HCT116 (cell line): Measurements from ENCODE around the gene GLDC. TPM values are rescaled to one million over a fixed set of nuclear protein-coding genes. Genes with fewer than 3 reads are reported as not detected.

ENCODE experiments used
- ATAC-seq: fragments of 200-7000 bp; cut with Tn5 transposase; 2 replicates; pipeline ENCODE4 v1.9.1; 2020; ENCODE audit warnings: mild to moderate bottlenecking, moderate library complexity
- BruUV-seq: library from RNA; stranded (reverse); fragments of 400-500 nt; replicated peaks from 2 replicates; lab custom pipeline; 2021; lab: Mats Ljungman, UMichigan
- CTCF ChIA-PET: fragments of 300-600 bp; sonication (Branson Sonifier 250); formaldehyde crosslinking; loops from one replicate; lab custom pipeline; 2021; ENCODE audit warnings: antibody characterized with exemption; lab: Charles Lee
- POLR2A ChIA-PET: fragments of 300-600, 350-600 bp; sonication (Branson Sonifier 250); formaldehyde crosslinking; loops from one replicate; lab custom pipeline; 2021; ENCODE audit warnings: antibody characterized with exemption; lab: Charles Lee
- RAD21 ChIA-PET, 2 experiments: fragments of 300-600 bp; sonication (Branson Sonifier 250); formaldehyde crosslinking; loops; one replicate each; lab custom pipeline; 2023; ENCODE audit warnings: low total read pairs in 2 of 2; ENCODE audit not compliant: uncharacterized antibody in 2 of 2, unreplicated experiment in 2 of 2, low non-redundant PET in 1 of 2; lab: Charles Lee
- DNase-seq: peaks from one replicate; pipeline ENCODE4 v3.0.0-alpha.2; 2010; ENCODE audit warnings: low read depth, low spot score
- H2AFZ ChIP-seq: fragments of 200-600 bp; shearing (Covaris generic), sonication (generic); 2 replicates; pipeline ENCODE4 v1.6.1; 2017; ENCODE audit warnings: low read depth, mixed run types, mixed read lengths, antibody characterized with exemption, low read length; ENCODE audit not compliant: poor library complexity, severe bottlenecking
- H3K27ac ChIP-seq: 2 replicates; pipeline ENCODE4 v1.5.1; 2012; ENCODE audit warnings: low read depth, low read length
- H3K27me3 ChIP-seq: fragments of 200-600 bp; sonication (generic); 2 replicates; pipeline ENCODE4 v1.6.1; 2016; ENCODE audit warnings: mixed run types, low read length, mixed read lengths; ENCODE audit not compliant: insufficient read depth
- H3K36me3 ChIP-seq, 2 experiments: fragments of 200-500 bp in 1 of 2; fragments of 200-600 bp in 1 of 2; sonication (Bioruptor generic) in 1 of 2; sonication (generic) in 1 of 2; 2 replicates each; pipeline versions ENCODE4 v1.5.1 to v1.6.1; 2014 to 2016; ENCODE audit warnings: low read length in 2 of 2, inconsistent platforms in 1 of 2, mixed read lengths in 1 of 2, mixed run types in 1 of 2; ENCODE audit not compliant: insufficient read depth in 2 of 2, control insufficient read depth in 1 of 2
- H3K4me1 ChIP-seq, 2 experiments: fragments of 200-600 bp in 1 of 2; sonication (generic) in 1 of 2; 2 replicates each; pipeline versions ENCODE4 v1.5.1 to v1.6.1; 2012 to 2017; ENCODE audit warnings: low read length in 2 of 2, inconsistent platforms in 1 of 2, mild to moderate bottlenecking in 1 of 2, mixed read lengths in 1 of 2, mixed run types in 1 of 2, moderate library complexity in 1 of 2; ENCODE audit not compliant: insufficient read depth in 2 of 2, control insufficient read depth in 1 of 2
- H3K4me2 ChIP-seq: fragments of 200-600 bp; sonication (generic); 2 replicates; pipeline ENCODE4 v1.6.1; 2017; ENCODE audit warnings: mixed run types, low read length, mixed read lengths
- H3K4me3 ChIP-seq, 2 experiments: fragments of 200-600 bp in 1 of 2; sonication (generic) in 1 of 2; replicated peaks in 1 of 2; 2 replicates each; pipeline ENCODE4 v1.5.1; 2011 to 2016; ENCODE audit warnings: low read length in 2 of 2, control low read depth in 1 of 2, low read depth in 1 of 2, mild to moderate bottlenecking in 1 of 2, mixed read lengths in 1 of 2, mixed run types in 1 of 2
- H3K79me2 ChIP-seq: fragments of 200-600 bp; sonication (generic); 2 replicates; pipeline ENCODE4 v1.6.1; 2017; ENCODE audit warnings: mild to moderate bottlenecking, mixed run types, low read length, moderate library complexity, mixed read lengths; ENCODE audit not compliant: insufficient read depth
- H3K9ac ChIP-seq: fragments of 200-600 bp; sonication (generic); 2 replicates; pipeline ENCODE4 v1.6.1; 2016; ENCODE audit warnings: low read length, mixed read lengths
- H3K9me2 ChIP-seq: fragments of 200-600 bp; sonication (generic), shearing (Covaris generic); 2 replicates; pipeline ENCODE4 v1.6.1; 2017; ENCODE audit warnings: mixed run types, mild to moderate bottlenecking, moderate library complexity; ENCODE audit not compliant: insufficient read depth
- H3K9me3 ChIP-seq, 2 experiments: fragments of 200-500 bp in 1 of 2; fragments of 200-600 bp in 1 of 2; sonication (Bioruptor generic) in 1 of 2; sonication (generic) in 1 of 2; 2 replicates each; pipeline ENCODE4 v1.6.1; 2014 to 2017; ENCODE audit warnings: low read length in 2 of 2, mixed read lengths in 2 of 2, inconsistent platforms in 1 of 2, low read depth in 1 of 2, mild to moderate bottlenecking in 1 of 2, mixed run types in 1 of 2, moderate library complexity in 1 of 2; ENCODE audit not compliant: control insufficient read depth in 1 of 2, insufficient read depth in 1 of 2
- H4K20me1 ChIP-seq: fragments of 200-600 bp; sonication (generic), shearing (Covaris generic); 2 replicates; pipeline ENCODE4 v1.6.1; 2017; ENCODE audit warnings: mixed run types, mild to moderate bottlenecking, moderate library complexity; ENCODE audit not compliant: insufficient read depth
- ELF1 ChIP-seq: IDR thresholded peaks from 2 replicates; pipeline ENCODE4 v1.6.1; 2012; ENCODE audit warnings: low read depth, borderline replicate concordance
- EZH2 ChIP-seq: fragments of 200-600 bp; sonication (generic); IDR thresholded peaks from 2 replicates; pipeline ENCODE4 v1.6.1; 2017; ENCODE audit warnings: antibody characterized with exemption, mixed run types
- EZH2phosphoT487 ChIP-seq: fragments of 200-600 bp; IDR thresholded peaks from 2 replicates; pipeline ENCODE4 v1.6.1; 2018; ENCODE audit warnings: antibody characterized with exemption, borderline replicate concordance
- FOSL1 ChIP-seq: IDR thresholded peaks from 2 replicates; pipeline ENCODE4 v1.6.1; 2012; ENCODE audit warnings: low read depth
- POLR2A ChIP-seq: IDR thresholded peaks from 2 replicates; pipeline ENCODE4 v1.7.0; 2011; ENCODE audit warnings: borderline replicate concordance; ENCODE audit not compliant: insufficient read depth, insufficient read length; ENCODE audit errors: extremely low read depth
- SIN3A ChIP-seq: IDR thresholded peaks from 2 replicates; pipeline ENCODE4 v1.6.1; 2012; ENCODE audit warnings: low read depth
- SP1 ChIP-seq: IDR thresholded peaks from 2 replicates; pipeline ENCODE4 v1.6.1; 2012; ENCODE audit warnings: low read depth
- SRF ChIP-seq: IDR thresholded peaks from 2 replicates; pipeline ENCODE4 v1.6.1; 2012; ENCODE audit warnings: low read depth
- YY1 ChIP-seq: IDR thresholded peaks from 2 replicates; pipeline ENCODE4 v1.6.1; 2011; ENCODE audit warnings: low read length, low read depth, moderate library complexity, mild to moderate bottlenecking; ENCODE audit not compliant: insufficient replicate concordance; ENCODE audit errors: extremely low read depth
- ZFX ChIP-seq: fragments of 450-650 bp; IDR thresholded peaks from 2 replicates; pipeline ENCODE4 v1.6.1; 2017
- intact Hi-C: fragments of 100-400 bp; cut with micrococcal nuclease; formaldehyde crosslinking; loops from 2 replicates; pipeline ENCODE4 v1.10.0; 2022
- total RNA-seq: library from RNA; stranded (reverse); gene quantifications from one replicate; pipeline ENCODE4 v1.2.1, GENCODE V29; 2021; ENCODE audit not compliant: unreplicated experiment
- TF ChIP-seq, protein P1 (sequence below): IDR thresholded peaks from 2 replicates; pipeline ENCODE4 v1.6.1; 2012
- TF ChIP-seq, protein P2 (sequence below), 3 experiments: fragments of 200-600 bp in 1 of 3; sonication (generic) in 1 of 3; IDR thresholded peaks in 2 of 3; conservative IDR thresholded peaks in 1 of 3; 2 replicates each; pipeline ENCODE4 v1.5.1; 2012 to 2017; ENCODE audit warnings: low read depth in 2 of 3, low read length in 2 of 3, antibody characterized with exemption in 1 of 3, borderline replicate concordance in 1 of 3, control low read depth in 1 of 3, mild to moderate bottlenecking in 1 of 3, mixed read lengths in 1 of 3, mixed run types in 1 of 3, moderate library complexity in 1 of 3; ENCODE audit not compliant: insufficient read depth in 1 of 3

Gene GLDC
- total RNA-seq, 1 experiment from 2014 or later = 4.9 TPM

DNA sequence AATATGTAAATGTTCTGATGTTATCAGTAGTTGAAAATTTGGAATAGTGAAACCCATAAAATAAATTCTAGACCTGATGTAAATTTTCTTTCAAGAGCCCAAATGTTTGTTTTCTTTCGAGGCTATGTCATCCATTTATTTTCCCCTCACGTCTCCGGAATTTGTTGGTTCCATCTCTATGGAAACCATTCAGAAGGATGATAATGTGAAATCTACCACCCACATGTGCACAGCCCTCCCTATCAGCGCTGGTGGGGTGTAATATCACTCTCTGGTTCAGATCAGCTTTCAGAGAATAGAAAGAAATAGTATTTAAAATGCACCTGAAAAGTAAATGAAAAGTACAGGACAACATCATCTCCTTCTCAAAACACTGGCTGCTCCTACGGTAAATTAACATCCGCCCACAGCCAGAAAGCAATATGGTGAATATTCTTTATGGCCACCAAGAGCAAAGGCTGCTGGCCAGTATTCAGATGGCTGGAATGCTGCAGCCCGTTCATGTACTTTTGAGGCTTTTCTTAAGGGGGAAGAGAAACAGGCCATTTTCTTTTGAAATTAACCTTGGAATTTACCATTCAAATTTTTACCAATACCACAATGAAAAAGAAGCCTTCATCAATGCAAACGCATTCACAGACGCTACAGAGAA is 28.5 kb downstream of the GLDC start:
- no peaks in the 10 kb centered on the region for H3K9me2 ChIP-seq
- intact Hi-C loops = no loop called here
- no peaks in the 10 kb centered on the region for H4K20me1 ChIP-seq
- ATAC-seq (no peak), DNase-seq (no peak)
- no peaks in the 10 kb centered on the region for H3K79me2 ChIP-seq
- POLR2A ChIA-PET = no interaction called here
- H3K9me3 ChIP-seq = no peaks in the 10 kb centered on the region
- H3K4me1 ChIP-seq = no peaks in the 10 kb centered on the region
- H3K27ac ChIP-seq = no peak overlapping the region
- H3K27me3 ChIP-seq = no peaks in the 10 kb centered on the region
- no peak overlapping the region for H3K4me2 ChIP-seq
- no peak overlapping the region for H3K4me3 ChIP-seq
- BruUV-seq = no TSS peak
- RAD21 ChIA-PET = no interaction called here
- H2AFZ ChIP-seq = no peak overlapping the region
- no peak overlapping the region for H3K9ac ChIP-seq
- CTCF ChIA-PET = no interaction called here
- H3K36me3 ChIP-seq = no peaks in the 10 kb centered on the region
- no peak for TF ChIP-seq EZH2phosphoT487
- TF ChIP-seq ZFX = no peak
- TF ChIP-seq SP1 = no peak
- no peak for TF ChIP-seq FOSL1
- TF ChIP-seq, protein P1, sequence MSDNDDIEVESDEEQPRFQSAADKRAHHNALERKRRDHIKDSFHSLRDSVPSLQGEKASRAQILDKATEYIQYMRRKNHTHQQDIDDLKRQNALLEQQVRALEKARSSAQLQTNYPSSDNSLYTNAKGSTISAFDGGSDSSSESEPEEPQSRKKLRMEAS = no peak
- no peak for TF ChIP-seq YY1
- TF ChIP-seq, protein P2, sequence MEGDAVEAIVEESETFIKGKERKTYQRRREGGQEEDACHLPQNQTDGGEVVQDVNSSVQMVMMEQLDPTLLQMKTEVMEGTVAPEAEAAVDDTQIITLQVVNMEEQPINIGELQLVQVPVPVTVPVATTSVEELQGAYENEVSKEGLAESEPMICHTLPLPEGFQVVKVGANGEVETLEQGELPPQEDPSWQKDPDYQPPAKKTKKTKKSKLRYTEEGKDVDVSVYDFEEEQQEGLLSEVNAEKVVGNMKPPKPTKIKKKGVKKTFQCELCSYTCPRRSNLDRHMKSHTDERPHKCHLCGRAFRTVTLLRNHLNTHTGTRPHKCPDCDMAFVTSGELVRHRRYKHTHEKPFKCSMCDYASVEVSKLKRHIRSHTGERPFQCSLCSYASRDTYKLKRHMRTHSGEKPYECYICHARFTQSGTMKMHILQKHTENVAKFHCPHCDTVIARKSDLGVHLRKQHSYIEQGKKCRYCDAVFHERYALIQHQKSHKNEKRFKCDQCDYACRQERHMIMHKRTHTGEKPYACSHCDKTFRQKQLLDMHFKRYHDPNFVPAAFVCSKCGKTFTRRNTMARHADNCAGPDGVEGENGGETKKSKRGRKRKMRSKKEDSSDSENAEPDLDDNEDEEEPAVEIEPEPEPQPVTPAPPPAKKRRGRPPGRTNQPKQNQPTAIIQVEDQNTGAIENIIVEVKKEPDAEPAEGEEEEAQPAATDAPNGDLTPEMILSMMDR (IDR thresholded peaks at IDR 0.05 in 2 of 3, conservative IDR thresholded peaks at IDR 0.05 in 1 of 3; ENCODE audit: borderline replicate concordance in 1 of 3, insufficient read depth in 1 of 3, low read depth in 2 of 3, low read length in 2 of 3) = no peak
- no peak for TF ChIP-seq EZH2
- TF ChIP-seq SRF = no peak
- TF ChIP-seq SIN3A = no peak
- TF ChIP-seq ELF1 = no peak
- no peak for TF ChIP-seq POLR2A
